ENCODE data around the gene NUP93. TPM values are rescaled to one million over a fixed set of nuclear protein-coding genes. Genes with fewer than 3 reads are reported as not detected.

Gene NUP93
- polyA plus RNA-seq, 2 of the 4 experiments (the other 2 are of a cell fraction) = 87.3 to 91.4 TPM

GRCh38 chr16:56880685-56881084 lies 150.8 kb downstream of the NUP93 start:
- H3K4me2 ChIP-seq = no peak overlapping the region
- no peaks in the 10 kb centered on the region for H3K4me1 ChIP-seq
- no peak for FAIRE-seq
- no peak for TF ChIP-seq PBX3 (IDR thresholded peaks at IDR 0.05)
- TF ChIP-seq MYC (IDR thresholded peaks at IDR 0.05; ENCODE audit: borderline replicate concordance, low read length) = no peak
- TF ChIP-seq MAZ (IDR thresholded peaks at IDR 0.05; ENCODE audit: borderline replicate concordance, low read depth, low read length) = no peak
- TF ChIP-seq POLR2AphosphoS2 (conservative IDR thresholded peaks at IDR 0.05; ENCODE audit: low read length) = no peak
- TF ChIP-seq NR3C1 (IDR thresholded peaks at IDR 0.05) = no peak
- no peak for TF ChIP-seq HOXA7 (CRISPR knock-in tag; IDR thresholded peaks at IDR 0.05)
- no peak for TF ChIP-seq HDAC2 (IDR thresholded peaks at IDR 0.05)
- no peak for TF ChIP-seq CBX8 (IDR thresholded peaks at IDR 0.05)
- no peak for TF ChIP-seq CBX2 (IDR thresholded peaks at IDR 0.05; ENCODE audit: borderline replicate concordance, low read depth)
- CTCF ChIA-PET = interaction anchor here (1.9 kb wide), 1 partner anchor 87 kb away, joined by 4 read pairs; no protein-coding TSS in a partner anchor
- DNase-seq (ENCODE audit: low read depth in 1 of 2, low spot score in 1 of 2) = no peak
- WGBS (ENCODE audit: missing lambda C conversion rate) = 46% methylated on average over 4 of the region's 4 CpGs
- H3K27ac ChIP-seq = no peak overlapping the region
- POLR2A ChIA-PET = no interaction called here
- H3K9me3 ChIP-seq = no peaks in the 10 kb centered on the region
- ATAC-seq = no peak
- H3K4me3 ChIP-seq = no peak overlapping the region

- CTCF ChIA-PET = interaction anchor here (0.7 to 1.9 kb wide), 2 partner anchors 89 to 801 kb away, joined by 4 read pairs; no protein-coding TSS in a partner anchor
- DNase-seq (ENCODE audit: low read depth in 1 of 2, low spot score in 1 of 2) (no peak), FAIRE-seq (no peak), ATAC-seq (no peak)
- POLR2A ChIA-PET = no interaction called here
- no peak overlapping the region for H3K4me3 ChIP-seq
- TF ChIP-seq HOXA7 (CRISPR knock-in tag; IDR thresholded peaks at IDR 0.05) (no peak), USF2 (IDR thresholded peaks at IDR 0.05) (no peak), ZNF302 (CRISPR knock-in tag; IDR thresholded peaks at IDR 0.05) (no peak), ELK1 (IDR thresholded peaks at IDR 0.05; ENCODE audit: low read depth, low read length) (no peak), KDM1A (IDR thresholded peaks at IDR 0.05; ENCODE audit: low read depth) (no peak), HMGXB4 (CRISPR knock-in tag; IDR thresholded peaks at IDR 0.05; ENCODE audit: borderline replicate concordance) (no peak), RNF2 (IDR thresholded peaks at IDR 0.05; ENCODE audit: borderline replicate concordance, low read depth) (no peak), MAZ (IDR thresholded peaks at IDR 0.05; ENCODE audit: borderline replicate concordance, low read depth, low read length) (no peak), NFE2L2 (conservative IDR thresholded peaks at IDR 0.05; ENCODE audit: low read length) (no peak), CBX2 (IDR thresholded peaks at IDR 0.05; ENCODE audit: borderline replicate concordance, low read depth) (no peak), TP53 (CRISPR knock-in tag; IDR thresholded peaks at IDR 0.05) (no peak), NR3C1 (IDR thresholded peaks at IDR 0.05) (no peak), BHLHE40 (IDR thresholded peaks at IDR 0.05; ENCODE audit: low read depth, low read length) (no peak), SREBF2 (IDR thresholded peaks at IDR 0.05) (no peak), RCOR1 (IDR thresholded peaks at IDR 0.05; ENCODE audit: low read depth, low read length) (no peak), HEYL (CRISPR knock-in tag; IDR thresholded peaks at IDR 0.05) (no peak), MAX (IDR thresholded peaks at IDR 0.05) (no peak), KDM5A (IDR thresholded peaks at IDR 0.05) (no peak), HDAC2 (IDR thresholded peaks at IDR 0.05) (no peak), CBX8 (IDR thresholded peaks at IDR 0.05) (no peak)
- H3K9me3 ChIP-seq = no peaks in the 10 kb centered on the region
- H3K4me1 ChIP-seq = no peaks in the 10 kb centered on the region
- H3K27ac ChIP-seq = no peak overlapping the region
- H3K4me2 ChIP-seq = no peak overlapping the region
- 57% methylated on average over 8 of the region's 8 CpGs for WGBS (ENCODE audit: missing lambda C conversion rate)
Measured at GRCh38 chr16:56882077-56882800, 152.3 kb downstream of the NUP93 start.
